Measurements from ENCODE around the gene SLCO4A1.

The SLCO4A1 gene

GRCh38 chr20:62653373-62653772 lies 11.1 kb downstream of the SLCO4A1 start:
- no peak for DNase-seq

GRCh38 chr20:62653951-62654685 lies 11.8 kb downstream of the SLCO4A1 start:
- DNase-seq = no peak

DNA sequence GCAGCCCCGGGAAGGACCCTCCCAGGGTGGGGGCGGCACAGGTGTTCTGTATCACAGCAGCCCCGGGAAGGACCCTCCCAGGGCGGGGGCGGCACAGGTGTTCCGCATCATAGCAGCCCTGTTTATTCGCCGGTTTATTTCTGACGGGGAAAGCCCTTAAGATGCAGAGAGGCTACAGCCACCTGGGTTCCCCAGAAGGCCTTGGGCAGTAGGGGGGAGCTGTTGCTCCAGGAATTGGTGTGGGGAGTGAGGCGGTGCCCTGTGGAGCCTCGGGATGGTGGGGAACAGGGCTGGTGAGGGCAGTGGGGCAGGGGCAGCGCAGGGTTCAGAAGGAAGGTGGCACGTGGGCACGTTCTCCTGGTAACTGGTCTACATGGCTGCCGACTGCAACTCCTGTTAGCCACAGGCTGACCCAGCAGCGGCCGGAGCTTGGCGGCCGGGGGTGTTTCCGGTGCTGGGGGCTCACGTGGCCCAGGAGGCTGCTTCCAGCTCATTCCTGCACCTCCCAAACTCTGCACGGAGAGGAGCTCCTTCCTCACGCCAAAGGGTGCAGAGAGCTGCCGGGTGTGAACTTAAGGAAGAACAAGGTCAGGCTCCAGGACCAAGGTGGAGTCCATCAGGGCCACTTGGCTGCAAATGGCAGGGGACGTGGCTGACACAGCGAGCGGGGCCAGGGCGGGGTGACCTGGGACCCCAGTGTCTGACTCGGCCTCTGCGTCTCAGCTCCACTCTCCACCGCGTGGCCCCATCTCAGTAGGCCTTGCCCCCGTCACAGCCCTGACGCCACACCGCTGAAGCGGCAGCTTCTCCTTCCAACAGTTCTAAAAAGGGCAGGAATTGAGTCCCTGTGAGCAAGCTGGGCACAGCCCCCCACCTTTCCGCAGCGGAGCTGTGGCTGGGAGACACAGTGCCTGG lies 13.2 kb downstream of the SLCO4A1 start:
- DNase-seq = no peak

- DNase-seq = no peak
Observed at GRCh38 chr20:62656197-62656918, 14.1 kb downstream of the SLCO4A1 start.

DNA sequence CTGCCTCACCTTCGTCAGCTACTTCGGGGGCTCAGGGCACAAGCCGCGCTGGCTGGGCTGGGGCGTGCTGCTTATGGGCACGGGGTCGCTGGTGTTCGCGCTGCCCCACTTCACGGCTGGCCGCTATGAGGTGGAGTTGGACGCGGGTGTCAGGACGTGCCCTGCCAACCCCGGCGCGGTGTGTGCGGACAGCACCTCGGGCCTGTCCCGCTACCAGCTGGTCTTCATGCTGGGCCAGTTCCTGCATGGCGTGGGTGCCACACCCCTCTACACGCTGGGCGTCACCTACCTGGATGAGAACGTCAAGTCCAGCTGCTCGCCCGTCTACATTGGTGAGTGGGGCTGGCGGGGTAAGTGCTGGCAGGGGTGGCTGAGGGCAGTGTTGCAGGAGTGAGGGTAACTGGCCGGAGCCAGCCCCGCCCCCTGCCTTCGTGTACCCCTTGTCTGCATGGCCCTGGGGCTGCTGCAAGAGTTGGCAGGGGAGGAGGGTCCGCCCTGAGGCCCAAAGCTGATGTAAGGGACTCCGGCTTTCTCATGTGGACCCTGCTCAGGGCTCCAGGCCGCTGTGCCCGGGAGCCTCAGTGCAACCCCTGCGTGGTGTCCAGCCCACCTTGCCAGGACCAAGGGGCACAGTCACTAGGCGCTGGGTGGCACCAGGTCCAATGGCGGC lies 14.8 kb downstream of the SLCO4A1 start:
- DNase-seq = no peak

GRCh38 chr20:62657589-62657942 lies 15.3 kb downstream of the SLCO4A1 start:
- no peak for DNase-seq

DNA sequence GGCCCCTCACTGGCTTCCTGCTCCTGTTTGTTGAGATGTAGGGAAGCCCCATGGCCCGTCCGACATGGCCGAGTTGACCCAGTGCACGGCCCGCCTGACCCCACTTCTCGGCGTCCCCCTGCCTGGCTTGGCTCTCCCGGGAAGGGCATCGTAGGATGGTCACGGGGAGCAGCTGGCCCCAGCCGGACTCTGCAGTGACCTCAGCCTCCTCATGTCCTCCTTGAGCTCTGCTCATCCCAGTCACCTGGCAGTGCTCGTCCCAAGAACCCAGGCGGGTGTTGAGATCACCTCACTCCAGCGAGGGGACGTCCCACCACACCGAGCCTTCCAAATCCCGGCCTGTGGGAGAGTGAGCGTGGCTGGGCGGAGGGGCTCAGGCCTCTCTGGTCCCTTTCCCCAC lies 15.7 kb downstream of the SLCO4A1 start:
- no peak for DNase-seq

- no peak for DNase-seq
Observed at GRCh38 chr20:62658593-62659178, 16.4 kb downstream of the SLCO4A1 start.

DNA sequence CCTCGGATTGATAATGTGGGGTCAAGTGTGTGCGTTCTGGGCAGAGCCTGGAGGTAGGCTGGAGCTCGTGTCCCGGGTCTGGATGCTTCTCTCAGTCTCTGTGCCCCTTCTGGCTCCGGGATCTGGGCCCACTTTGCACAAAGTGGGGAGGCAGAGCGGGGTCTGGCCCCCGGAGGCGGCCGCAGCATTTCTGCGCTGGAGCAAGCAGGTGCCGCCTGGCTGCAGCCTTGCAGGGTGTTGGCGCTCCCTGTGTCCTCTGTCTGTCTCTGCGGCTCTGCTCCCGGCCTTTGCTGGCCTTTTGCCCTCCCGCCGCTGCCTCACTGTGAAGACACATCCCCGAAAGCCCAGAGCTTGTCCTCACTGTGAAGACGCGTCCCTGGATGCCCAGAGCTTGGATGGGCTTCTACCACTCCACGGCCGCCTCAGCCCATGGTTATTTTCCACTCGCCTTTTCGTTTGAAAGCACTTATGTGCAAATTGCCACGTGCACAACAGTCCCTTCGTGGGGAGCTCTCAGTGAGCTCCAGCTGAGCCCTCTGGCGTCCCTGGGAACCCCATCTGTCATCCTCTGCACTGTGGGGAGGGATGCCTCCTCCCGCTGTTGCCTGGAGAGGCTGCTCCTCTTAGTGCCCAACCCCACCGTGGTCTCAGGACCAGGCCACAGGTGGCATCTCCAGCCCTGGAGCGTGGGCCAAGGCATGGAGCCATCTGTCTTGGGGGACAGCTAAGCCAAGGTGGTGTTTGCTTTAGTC lies 17.4 kb downstream of the SLCO4A1 start:
- DNase-seq = no peak

GRCh38 chr20:62660240-62660615 lies 17.9 kb downstream of the SLCO4A1 start:
- DNase-seq = no peak

GRCh38 chr20:62660768-62661167 lies 18.5 kb downstream of the SLCO4A1 start:
- DNase-seq = no peak

- DNase-seq = no peak
Observed at GRCh38 chr20:62661647-62662046, 19.3 kb downstream of the SLCO4A1 start.

GRCh38 chr20:62662422-62662821 lies 20.1 kb downstream of the SLCO4A1 start:
- DNase-seq = no peak

DNA sequence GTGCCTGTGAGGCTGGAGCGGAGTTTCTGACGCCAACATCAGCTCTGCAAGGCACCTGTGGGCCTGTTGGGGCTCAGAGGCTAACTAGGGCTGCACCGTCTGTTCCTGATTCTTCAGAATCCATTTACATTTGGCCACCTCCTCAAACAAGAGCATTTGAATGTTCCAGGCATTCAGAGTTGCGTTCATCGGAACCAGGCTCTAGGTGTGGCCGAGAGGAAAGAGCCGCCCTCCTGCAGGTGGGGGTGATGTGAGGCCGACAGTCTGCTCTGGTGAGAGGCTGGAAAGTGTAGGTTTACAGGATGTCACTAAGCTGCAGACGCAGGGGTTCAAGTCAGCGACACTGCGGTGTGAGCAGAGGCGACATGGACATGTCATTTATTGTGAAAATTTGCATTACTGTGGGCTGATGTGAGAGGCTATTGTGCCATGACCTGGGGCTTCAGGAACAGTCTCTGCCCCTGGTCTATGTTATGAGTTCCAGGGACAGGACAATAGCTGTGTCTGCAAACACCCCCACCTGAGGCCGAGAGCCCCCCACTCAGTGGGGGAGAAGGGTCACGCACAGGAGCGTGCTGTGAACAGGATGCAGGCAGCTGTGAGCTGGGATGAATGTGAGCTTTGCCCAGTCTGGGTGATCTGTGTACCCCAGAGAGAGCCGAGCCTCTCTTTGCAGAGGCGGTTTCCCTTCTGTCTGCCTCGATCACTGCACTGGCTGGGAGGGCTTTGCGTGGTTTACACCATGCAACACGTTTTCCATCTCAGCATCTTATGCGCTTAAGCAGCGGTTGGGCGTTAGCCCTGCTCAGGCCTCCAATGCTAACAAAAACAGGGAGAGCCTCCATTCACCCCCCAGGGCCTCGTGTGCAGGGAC lies 21.1 kb downstream of the SLCO4A1 start:
- DNase-seq = no peak

GRCh38 chr20:62664019-62664971 lies 22.0 kb downstream of the SLCO4A1 start:
- DNase-seq = no peak

DNA sequence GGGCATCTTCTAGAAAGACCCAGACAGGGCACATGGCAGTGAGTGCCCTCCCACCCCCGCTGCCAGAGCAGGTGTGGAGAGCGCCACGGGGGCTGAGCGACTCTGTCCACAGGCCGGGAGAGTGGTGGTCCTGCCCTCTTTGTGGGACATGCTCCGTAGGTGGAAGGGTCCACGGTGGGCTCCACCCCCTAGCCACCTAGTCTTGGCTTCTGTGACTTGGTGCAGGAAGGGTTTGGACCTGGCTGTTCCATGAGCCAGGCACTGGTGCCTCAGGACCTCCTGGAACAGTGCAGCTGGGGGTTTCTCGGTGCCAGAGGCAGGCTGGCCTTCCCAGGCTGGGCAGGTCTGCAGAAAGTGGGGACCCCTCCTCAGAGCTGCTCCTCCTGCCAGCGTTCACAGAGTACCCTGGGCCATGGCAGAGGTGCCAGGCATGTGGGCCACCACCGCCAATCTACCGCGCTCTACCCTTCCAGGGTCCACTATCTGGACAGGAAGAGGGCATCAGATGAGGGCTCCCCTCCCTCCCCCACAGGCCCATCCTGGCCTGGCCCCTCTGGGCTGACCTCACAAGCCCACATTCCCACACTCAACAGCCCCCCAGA lies 23.0 kb downstream of the SLCO4A1 start:
- DNase-seq = no peak

DNA sequence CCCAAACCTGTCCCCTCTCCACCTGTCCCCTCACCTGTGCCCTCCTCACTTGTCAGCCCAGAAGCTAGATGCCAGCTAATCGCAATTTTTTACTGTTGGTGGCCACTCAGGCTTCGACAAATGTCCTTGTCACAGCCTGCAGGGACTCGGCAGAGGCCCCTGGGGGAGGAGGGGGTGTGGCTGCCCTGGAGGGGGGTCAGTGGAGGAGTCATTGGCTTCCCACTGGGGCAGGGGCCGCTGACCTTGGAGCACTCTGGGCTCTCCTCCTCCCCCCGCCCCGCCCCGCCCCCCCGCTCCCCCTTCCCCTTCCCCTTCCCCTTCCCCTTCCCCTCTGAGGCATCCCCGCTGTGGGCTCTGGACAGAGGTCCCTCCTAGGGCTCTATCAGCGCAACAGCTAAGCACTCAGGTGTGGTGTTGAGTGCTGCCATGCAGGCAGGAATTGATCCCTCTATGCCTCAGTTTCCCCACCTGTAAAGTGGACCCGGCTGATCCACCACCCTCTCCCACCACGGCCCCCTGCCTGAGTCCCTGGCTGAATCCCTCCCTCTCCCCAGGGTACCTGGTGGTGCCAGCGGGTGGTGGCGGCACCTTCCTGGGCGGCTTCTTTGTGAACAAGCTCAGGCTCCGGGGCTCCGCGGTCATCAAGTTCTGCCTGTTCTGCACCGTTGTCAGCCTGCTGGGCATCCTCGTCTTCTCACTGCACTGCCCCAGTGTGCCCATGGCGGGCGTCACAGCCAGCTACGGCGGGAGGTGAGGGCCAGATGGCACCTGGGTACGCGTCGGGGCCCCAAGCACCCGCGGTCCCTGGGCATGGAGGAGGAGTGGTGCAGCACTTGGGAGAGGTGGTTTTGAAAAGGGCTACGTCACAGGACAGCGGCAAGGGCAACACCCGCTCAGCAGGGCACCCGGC lies 23.8 kb downstream of the SLCO4A1 start:
- DNase-seq = no peak
